ENCODE results near the gene WFIKKN2.

WFIKKN2 gene

DNA sequence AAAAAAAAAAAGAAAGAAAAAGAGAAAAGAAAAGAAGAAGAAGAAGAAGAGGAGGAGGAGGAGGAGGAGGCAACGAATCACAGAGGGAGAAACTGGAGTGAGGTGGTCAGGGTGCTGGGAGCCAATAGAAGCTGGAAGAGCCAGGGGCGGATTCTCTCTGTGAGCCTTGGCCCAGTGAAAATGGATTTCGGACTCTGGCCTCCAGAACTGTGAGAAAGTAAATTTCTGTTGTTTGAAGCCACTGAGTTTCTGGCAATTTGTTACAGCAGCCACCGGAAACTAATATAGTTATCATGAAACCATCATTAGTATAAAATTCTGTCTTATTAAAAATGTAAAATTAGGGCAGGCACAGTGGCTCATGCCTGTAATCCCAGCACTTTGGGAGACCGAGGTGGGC, 27.7 kb upstream of the WFIKKN2 start:
- H3K36me3 ChIP-seq (ENCODE audit: control insufficient read depth, insufficient read depth, low read length): no peaks in the 10 kb centered on the region
- TF ChIP-seq, protein P1, sequence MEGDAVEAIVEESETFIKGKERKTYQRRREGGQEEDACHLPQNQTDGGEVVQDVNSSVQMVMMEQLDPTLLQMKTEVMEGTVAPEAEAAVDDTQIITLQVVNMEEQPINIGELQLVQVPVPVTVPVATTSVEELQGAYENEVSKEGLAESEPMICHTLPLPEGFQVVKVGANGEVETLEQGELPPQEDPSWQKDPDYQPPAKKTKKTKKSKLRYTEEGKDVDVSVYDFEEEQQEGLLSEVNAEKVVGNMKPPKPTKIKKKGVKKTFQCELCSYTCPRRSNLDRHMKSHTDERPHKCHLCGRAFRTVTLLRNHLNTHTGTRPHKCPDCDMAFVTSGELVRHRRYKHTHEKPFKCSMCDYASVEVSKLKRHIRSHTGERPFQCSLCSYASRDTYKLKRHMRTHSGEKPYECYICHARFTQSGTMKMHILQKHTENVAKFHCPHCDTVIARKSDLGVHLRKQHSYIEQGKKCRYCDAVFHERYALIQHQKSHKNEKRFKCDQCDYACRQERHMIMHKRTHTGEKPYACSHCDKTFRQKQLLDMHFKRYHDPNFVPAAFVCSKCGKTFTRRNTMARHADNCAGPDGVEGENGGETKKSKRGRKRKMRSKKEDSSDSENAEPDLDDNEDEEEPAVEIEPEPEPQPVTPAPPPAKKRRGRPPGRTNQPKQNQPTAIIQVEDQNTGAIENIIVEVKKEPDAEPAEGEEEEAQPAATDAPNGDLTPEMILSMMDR (IDR thresholded peaks at IDR 0.05): no peak
- no peak overlapping the region for H3K27ac ChIP-seq
- no peak overlapping the region for H2AFZ ChIP-seq
- no peak overlapping the region for H3K9ac ChIP-seq
- no peaks in the 10 kb centered on the region for H3K9me3 ChIP-seq (ENCODE audit: control insufficient read depth, low read length)
- H3K4me2 ChIP-seq (ENCODE audit: low read length): no peak overlapping the region
- no peaks in the 10 kb centered on the region for H3K27me3 ChIP-seq (ENCODE audit: control insufficient read depth, insufficient read depth, low read length)
- H3K4me3 ChIP-seq (ENCODE audit: low read depth, low read length): no peak overlapping the region
- no peaks in the 10 kb centered on the region for H3K4me1 ChIP-seq
- no peaks in the 10 kb centered on the region for H3K79me2 ChIP-seq

DNA sequence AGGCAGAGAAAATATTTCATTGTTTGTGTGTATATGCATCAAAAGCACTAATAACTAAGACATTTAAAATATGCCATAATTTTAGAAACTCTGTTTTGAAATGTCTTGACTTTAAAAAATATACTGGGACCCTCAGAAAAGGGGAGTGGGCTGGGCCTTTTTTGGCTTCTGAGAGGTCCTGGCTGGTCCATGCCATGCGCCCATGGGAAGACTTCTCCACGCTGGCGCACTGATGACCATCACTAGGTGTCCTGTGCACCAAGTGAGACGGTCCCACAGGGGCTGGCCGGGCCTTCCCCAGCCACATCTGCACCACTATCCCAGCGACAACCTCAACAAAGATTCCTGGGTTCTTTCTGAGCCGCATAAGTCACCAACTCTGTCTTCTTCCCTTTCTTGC, 27.0 kb upstream of the WFIKKN2 start:
- H3K36me3 ChIP-seq (ENCODE audit: control insufficient read depth, insufficient read depth, low read length): no peaks in the 10 kb centered on the region
- no peak overlapping the region for H3K27ac ChIP-seq
- no peak overlapping the region for H3K4me3 ChIP-seq (ENCODE audit: low read depth, low read length)
- H3K4me2 ChIP-seq (ENCODE audit: low read length): no peak overlapping the region
- H2AFZ ChIP-seq: no peak overlapping the region
- TF ChIP-seq, protein P1 (IDR thresholded peaks at IDR 0.05): no peak
- H3K9ac ChIP-seq: no peak overlapping the region
- no peaks in the 10 kb centered on the region for H3K4me1 ChIP-seq
- H3K9me3 ChIP-seq (ENCODE audit: control insufficient read depth, low read length): no peaks in the 10 kb centered on the region
- no peaks in the 10 kb centered on the region for H3K79me2 ChIP-seq
- H3K27me3 ChIP-seq (ENCODE audit: control insufficient read depth, insufficient read depth, low read length): no peaks in the 10 kb centered on the region

DNA sequence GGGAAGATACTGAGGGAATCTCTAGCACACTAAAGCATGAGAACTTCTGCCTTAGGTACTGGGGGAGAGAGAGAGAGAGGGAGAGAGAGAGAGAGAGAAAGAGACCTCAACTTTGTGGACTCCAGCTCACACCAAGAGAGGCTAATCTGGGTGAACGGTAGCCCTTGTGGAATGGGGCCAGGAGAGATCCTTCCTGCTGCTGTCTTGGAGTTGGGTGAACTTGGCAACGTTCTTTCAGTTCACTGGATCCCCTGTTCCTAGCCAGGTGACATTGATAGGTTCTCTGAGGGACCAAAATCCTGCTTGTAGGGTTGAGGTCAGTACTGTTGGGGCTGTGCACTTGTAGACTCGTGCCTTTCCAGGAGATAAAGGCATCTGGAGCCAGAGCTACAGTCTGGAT, 26.5 kb upstream of the WFIKKN2 start:
- Histone ChIP-seq H3K79me2 (no peaks in the 10 kb centered on the region), H3K4me3 (ENCODE audit: low read depth, low read length) (no peak overlapping the region), H3K9ac (no peak overlapping the region), H3K36me3 (ENCODE audit: control insufficient read depth, insufficient read depth, low read length) (no peaks in the 10 kb centered on the region), H3K27me3 (ENCODE audit: control insufficient read depth, insufficient read depth, low read length) (no peaks in the 10 kb centered on the region), H3K9me3 (ENCODE audit: control insufficient read depth, low read length) (no peaks in the 10 kb centered on the region), H3K4me2 (ENCODE audit: low read length) (no peak overlapping the region), H2AFZ (no peak overlapping the region), H3K27ac (no peak overlapping the region), H3K4me1 (no peaks in the 10 kb centered on the region)
- TF ChIP-seq, protein P1 (IDR thresholded peaks at IDR 0.05): no peak

DNA sequence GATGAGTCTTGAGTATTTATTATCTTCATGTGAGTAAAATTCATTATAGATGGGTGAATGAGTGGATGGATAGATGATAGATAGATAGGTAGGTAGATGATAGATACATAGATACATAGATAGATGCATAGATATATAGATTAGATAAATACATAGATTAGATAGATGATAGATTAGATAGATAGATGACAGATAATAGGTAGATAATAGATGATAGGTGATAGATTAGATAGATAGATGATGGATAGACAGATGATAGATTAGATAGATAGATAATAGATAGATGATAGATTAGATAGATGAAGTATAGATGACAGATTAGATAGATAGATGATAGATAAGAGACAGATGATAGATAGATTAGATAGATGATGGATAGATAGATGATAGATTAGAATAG, 21.8 kb upstream of the WFIKKN2 start:
- TF ChIP-seq, protein P1 (IDR thresholded peaks at IDR 0.05): no peak
- Histone ChIP-seq H3K79me2 (no peaks in the 10 kb centered on the region), H3K4me3 (ENCODE audit: low read depth, low read length) (no peak overlapping the region), H3K27ac (no peak overlapping the region), H3K9me3 (ENCODE audit: control insufficient read depth, low read length) (no peaks in the 10 kb centered on the region), H2AFZ (no peak overlapping the region), H3K4me2 (ENCODE audit: low read length) (no peak overlapping the region), H3K27me3 (ENCODE audit: control insufficient read depth, insufficient read depth, low read length) (no peaks in the 10 kb centered on the region), H3K9ac (no peak overlapping the region), H3K36me3 (ENCODE audit: control insufficient read depth, insufficient read depth, low read length) (no peaks in the 10 kb centered on the region), H3K4me1 (no peaks in the 10 kb centered on the region)

DNA sequence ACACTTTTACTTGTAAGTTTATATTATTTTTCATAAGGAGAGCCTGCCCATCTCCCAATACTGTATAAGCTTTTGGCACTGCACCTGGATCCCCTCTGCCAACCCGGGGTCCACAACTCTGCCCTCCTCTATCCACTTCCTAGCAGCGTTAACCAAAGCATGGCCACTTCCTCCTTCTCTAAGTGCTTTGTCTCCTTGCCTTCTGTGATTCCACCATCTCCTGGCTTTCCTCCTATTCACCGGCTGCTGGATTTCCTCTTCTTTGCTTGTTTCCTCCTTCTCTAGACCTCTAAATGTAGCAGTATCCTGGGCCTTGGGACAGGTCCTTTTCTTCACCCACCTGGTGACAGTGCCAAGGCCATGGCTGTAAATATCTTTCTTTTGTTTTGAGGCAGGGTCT, 20.0 kb upstream of the WFIKKN2 start:
- no peak overlapping the region for H3K4me2 ChIP-seq (ENCODE audit: low read length)
- H3K36me3 ChIP-seq (ENCODE audit: control insufficient read depth, insufficient read depth, low read length): no peaks in the 10 kb centered on the region
- TF ChIP-seq, protein P1 (IDR thresholded peaks at IDR 0.05): no peak
- no peaks in the 10 kb centered on the region for H3K4me1 ChIP-seq
- H2AFZ ChIP-seq: no peak overlapping the region
- no peak overlapping the region for H3K9ac ChIP-seq
- H3K4me3 ChIP-seq (ENCODE audit: low read depth, low read length): no peak overlapping the region
- no peaks in the 10 kb centered on the region for H3K9me3 ChIP-seq (ENCODE audit: control insufficient read depth, low read length)
- H3K79me2 ChIP-seq: no peaks in the 10 kb centered on the region
- H3K27ac ChIP-seq: no peak overlapping the region
- no peaks in the 10 kb centered on the region for H3K27me3 ChIP-seq (ENCODE audit: control insufficient read depth, insufficient read depth, low read length)
